Psoas muscle (tissue), 8 donors: ENCODE measurements around the gene CAMK1D. TPM values are rescaled to one million over a fixed set of nuclear protein-coding genes. Genes with fewer than 3 reads are reported as not detected.
A peak's percentile ranks its signal among the peaks of the same experiment; 100 is the strongest.

Source experiments
- ATAC-seq, 4 donors: fragments of 200-7000 bp; cut with Tn5 transposase; one replicate each; pipeline ENCODE4 v1.9.1; 2020; ENCODE audit warnings: moderate library complexity in 3 of 4, mild to moderate bottlenecking in 2 of 4
- DNase-seq, 2 donors: peaks; one replicate each; pipeline ENCODE4 v3.0.0-alpha.2; 2020
- H3K27ac ChIP-seq: fragments of 200-600 bp; one replicate; pipeline ENCODE4 v1.8.0; 2022
- H3K27me3 ChIP-seq, 3 donors: fragments of 200-600 bp in 1 of 3; one replicate each; pipeline versions ENCODE4 v1.6.1 to v1.8.0; 2013 to 2022; ENCODE audit warnings: low read length in 2 of 3, mild to moderate bottlenecking in 2 of 3, moderate library complexity in 1 of 3; ENCODE audit not compliant: insufficient read depth in 3 of 3
- H3K36me3 ChIP-seq, 2 donors: fragments of 200-600 bp in 1 of 2; one replicate each; pipeline versions ENCODE4 v1.6.1 to v1.8.0; 2013 to 2022; ENCODE audit warnings: low read depth in 1 of 2, mild to moderate bottlenecking in 1 of 2, moderate library complexity in 1 of 2; ENCODE audit not compliant: insufficient read depth in 1 of 2
- H3K4me1 ChIP-seq: fragments of 200-600 bp; one replicate; pipeline ENCODE4 v1.8.0; 2022
- H3K4me3 ChIP-seq: fragments of 200-600 bp; one replicate; pipeline ENCODE4 v1.8.0; 2022; ENCODE audit warnings: mild to moderate bottlenecking
- H3K9me3 ChIP-seq: fragments of 200-600 bp; one replicate; pipeline ENCODE4 v1.8.0; 2022
- WGBS, 3 donors: extraction: QIAGEN DNeasy Blood & Tissue Kit; methylation state at CpG; one replicate each; pipeline versions ENCODE4 v1.1.6 to v1.1.7; 2013; 5-methylcytosine and 5-hydroxymethylcytosine counted together
- intact Hi-C, 2 donors: fragments of 100-400 bp; cut with DNase I; formaldehyde crosslinking; loops; one replicate each; pipeline versions ENCODE4 v1.11.0 to v1.14.2; 2022
- polyA plus RNA-seq, 3 donors: library from polyadenylated mRNA; stranded (reverse); fragments of 200-250 nt; gene quantifications; one replicate each; pipeline ENCODE4 v1.2.3, GENCODE V29; 2013
- total RNA-seq, 4 donors: library from RNA; stranded (reverse); fragmentation: NEBNext Ultra II Directional in 2 of 4; extraction: Animal tissue kit (Norgen Biotek cat#: 25700) in 2 of 4; gene quantifications; one replicate each; pipeline versions ENCODE4 v1.2.1 to v1.2.4, GENCODE V29; 2021 to 2023
- TF ChIP-seq, protein P1 (sequence below): fragments of 200-600 bp; IDR thresholded peaks from one replicate; pipeline ENCODE4 v1.8.0; 2022; ENCODE audit warnings: antibody characterized with exemption
- donor health status: healthy with polysubstance abuse.
- donor health status: DM: no; HTN: no; CAD: no; lungs with moderate emphysema.
- donor health status: Bipolar disorder and iron deficiency.
- donor health status: healthy.
- donor health status: DM: yes; HTN: yes; CAD: no.
- donor health status: DM: no; HTN: no; CAD: no.
- donor health status: DM: no; HTN: no; CAD: no.
- donor health status: DM: yes; HTN: yes; CAD: no.

The CAMK1D gene
- total and polyA plus RNA-seq, 7 donors: 0.39 to 1.8 (median 0.53) TPM

DNA sequence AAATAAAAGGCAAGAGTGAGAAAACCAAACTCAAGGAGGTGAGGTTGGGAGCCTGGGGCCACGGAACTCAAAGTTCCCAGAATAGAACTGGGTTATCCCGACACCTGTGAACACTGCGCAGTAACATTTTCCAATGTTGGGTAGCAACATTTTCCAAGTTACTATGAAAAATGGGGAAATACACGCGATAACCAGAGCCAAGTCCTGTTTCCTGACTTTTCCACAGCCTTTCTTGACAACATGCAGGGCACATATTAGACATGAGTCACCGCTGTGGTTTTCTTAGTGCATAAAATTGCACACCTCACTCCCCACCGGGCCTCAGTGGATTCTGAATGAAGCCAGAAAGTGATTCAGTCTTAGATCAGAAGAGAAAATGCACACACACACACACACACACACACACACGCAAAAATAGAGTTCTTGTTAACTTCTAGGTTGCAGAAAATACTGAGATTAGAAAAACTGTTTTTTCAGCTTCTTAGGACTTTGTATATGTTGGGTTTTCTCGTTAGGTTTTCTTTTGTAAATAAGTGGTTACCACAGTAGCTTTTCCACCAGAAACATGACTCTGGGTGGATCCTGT is 70.0 kb downstream of the CAMK1D start:
- Histone ChIP-seq H3K9me3 (no peaks in the 10 kb centered on the region), H3K4me1 (no peaks in the 10 kb centered on the region), H3K27ac (no peak overlapping the region), H3K4me3 (no peak overlapping the region), H3K36me3 (no peaks in the 10 kb centered on the region), H3K27me3 (no peaks in the 10 kb centered on the region)
- ATAC-seq (peak in 3 of 4 donors; percentile 50 to 76 (median 57)), DNase-seq (peak; percentile 57 to 65)
- intact Hi-C loops: no loop called here
- 56 to 59% (median 58%) methylated on average over 9 of the region's 9 CpGs for WGBS, 3 donors
- TF ChIP-seq, protein P1, sequence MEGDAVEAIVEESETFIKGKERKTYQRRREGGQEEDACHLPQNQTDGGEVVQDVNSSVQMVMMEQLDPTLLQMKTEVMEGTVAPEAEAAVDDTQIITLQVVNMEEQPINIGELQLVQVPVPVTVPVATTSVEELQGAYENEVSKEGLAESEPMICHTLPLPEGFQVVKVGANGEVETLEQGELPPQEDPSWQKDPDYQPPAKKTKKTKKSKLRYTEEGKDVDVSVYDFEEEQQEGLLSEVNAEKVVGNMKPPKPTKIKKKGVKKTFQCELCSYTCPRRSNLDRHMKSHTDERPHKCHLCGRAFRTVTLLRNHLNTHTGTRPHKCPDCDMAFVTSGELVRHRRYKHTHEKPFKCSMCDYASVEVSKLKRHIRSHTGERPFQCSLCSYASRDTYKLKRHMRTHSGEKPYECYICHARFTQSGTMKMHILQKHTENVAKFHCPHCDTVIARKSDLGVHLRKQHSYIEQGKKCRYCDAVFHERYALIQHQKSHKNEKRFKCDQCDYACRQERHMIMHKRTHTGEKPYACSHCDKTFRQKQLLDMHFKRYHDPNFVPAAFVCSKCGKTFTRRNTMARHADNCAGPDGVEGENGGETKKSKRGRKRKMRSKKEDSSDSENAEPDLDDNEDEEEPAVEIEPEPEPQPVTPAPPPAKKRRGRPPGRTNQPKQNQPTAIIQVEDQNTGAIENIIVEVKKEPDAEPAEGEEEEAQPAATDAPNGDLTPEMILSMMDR: no peak

DNA sequence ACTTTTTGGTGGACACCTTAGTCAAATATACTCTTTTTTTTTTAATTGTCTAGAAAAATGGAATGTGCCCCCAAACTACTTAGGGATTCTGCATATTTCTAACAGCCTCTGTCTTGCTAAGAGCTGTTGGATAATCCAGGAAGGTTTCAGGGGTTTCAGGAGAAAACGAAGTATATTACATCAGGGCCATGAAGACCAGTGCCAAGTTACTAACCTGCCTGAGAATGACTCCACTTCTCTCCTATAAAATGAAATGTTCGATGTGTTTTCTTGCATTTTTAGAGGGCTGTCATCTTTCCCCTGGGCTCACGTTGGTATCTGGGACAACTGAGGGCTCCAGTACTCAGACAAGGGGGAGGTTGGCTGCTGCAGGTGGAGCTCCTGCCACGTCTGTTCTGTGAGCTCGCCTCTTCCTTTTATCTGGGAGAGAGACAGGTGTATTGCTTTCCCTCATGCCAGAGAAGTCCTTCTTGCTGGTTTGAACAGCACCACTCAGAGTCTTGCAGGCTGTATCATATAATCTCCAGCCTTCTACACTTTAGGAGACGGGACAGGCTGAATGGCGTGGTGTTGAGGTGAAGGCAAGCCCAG is 71.3 kb downstream of the CAMK1D start:
- no peaks in the 10 kb centered on the region for H3K4me1 ChIP-seq
- H3K4me3 ChIP-seq: no peak overlapping the region
- DNase-seq (no peak), ATAC-seq (no peak)
- TF ChIP-seq, protein P1: no peak
- H3K27ac ChIP-seq: no peak overlapping the region
- 78 to 86% (median 82%) methylated on average over 7 of the region's 7 CpGs for WGBS, 3 donors
- no peaks in the 10 kb centered on the region for H3K9me3 ChIP-seq
- no peaks in the 10 kb centered on the region for H3K27me3 ChIP-seq
- intact Hi-C loops: no loop called here
- no peaks in the 10 kb centered on the region for H3K36me3 ChIP-seq

DNA sequence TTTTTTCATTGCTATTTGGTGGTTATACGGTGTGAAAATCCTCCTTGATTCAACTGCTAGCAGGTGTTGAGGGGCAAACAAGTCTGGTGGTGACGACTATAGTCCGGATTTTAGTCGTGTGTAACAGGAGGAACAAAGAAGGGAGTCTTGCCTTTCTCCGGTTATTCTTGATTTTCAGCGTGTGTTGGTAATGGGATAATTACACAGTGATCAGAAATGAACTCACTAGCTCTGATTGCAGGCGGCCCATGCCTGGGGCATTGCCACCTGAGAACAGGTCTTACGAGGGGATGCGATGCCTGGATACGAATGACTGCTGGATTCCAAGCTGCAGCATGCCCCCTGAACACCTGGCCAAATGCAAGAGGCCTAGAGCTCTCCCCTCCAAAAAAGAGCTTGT is 72.8 kb downstream of the CAMK1D start:
- H3K27ac ChIP-seq: no peak overlapping the region
- WGBS, 3 donors: 72 to 87% (median 75%) methylated on average over 10 of the region's 10 CpGs
- intact Hi-C loops: no loop called here
- no peaks in the 10 kb centered on the region for H3K36me3 ChIP-seq
- ATAC-seq: no peak
- no peak overlapping the region for H3K4me3 ChIP-seq
- TF ChIP-seq, protein P1: no peak
- no peak for DNase-seq
- no peaks in the 10 kb centered on the region for H3K4me1 ChIP-seq
- H3K27me3 ChIP-seq: no peaks in the 10 kb centered on the region
- H3K9me3 ChIP-seq: no peaks in the 10 kb centered on the region

DNA sequence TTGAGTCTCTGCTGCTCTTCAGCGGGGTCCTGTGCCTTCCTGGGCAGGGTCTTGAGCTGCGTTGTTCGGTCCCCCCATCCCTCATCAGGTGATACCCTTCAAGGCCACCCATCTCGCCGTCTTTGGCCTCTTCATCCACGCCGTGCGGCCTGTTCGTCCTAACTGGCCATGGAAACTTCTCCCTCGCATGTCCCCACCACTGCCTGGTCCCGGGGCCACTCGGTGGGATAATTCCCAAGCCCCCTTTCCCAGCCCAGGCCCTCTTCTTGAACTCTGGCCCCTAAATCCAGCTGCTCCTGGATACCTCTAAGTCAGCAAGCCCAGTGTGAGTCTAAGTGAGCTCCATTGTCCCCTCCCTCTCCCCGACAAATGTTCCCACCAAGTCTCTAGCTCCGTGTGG is 74.5 kb downstream of the CAMK1D start:
- Histone ChIP-seq H3K4me1 (no peaks in the 10 kb centered on the region), H3K36me3 (no peaks in the 10 kb centered on the region), H3K27me3 (peaks cover 0 to 2% (median 0%) of the 10 kb centered on the region in 3 donors), H3K4me3 (no peak overlapping the region), H3K27ac (no peak overlapping the region), H3K9me3 (no peaks in the 10 kb centered on the region)
- DNase-seq: no peak
- no peak for ATAC-seq
- TF ChIP-seq, protein P1: no peak
- intact Hi-C loops: no loop called here
- 90 to 93% (median 91%) methylated on average over 14 of the region's 14 CpGs for WGBS, 3 donors

DNA sequence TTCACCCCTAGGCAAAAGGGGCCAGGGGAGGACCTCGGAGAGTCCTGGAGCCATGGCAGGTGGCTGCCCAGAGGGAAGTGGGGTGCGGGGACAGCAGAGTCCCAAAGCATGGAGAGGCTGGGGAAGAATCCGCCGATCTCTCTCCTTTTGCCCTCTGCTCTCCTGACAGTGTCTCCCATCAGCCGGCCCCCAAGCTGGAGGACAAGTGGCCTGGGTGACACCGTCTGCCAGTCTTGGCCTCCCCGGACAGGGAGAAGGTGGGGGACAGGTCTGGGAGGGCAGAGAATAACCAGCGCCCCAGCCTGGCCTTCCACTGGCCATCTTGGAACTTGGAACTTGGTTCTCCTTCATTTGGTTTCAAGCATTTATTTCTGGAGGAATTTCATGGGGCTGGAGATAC is 77.9 kb downstream of the CAMK1D start:
- Histone ChIP-seq H3K4me3 (no peak overlapping the region), H3K9me3 (no peaks in the 10 kb centered on the region), H3K4me1 (no peaks in the 10 kb centered on the region), H3K36me3 (no peaks in the 10 kb centered on the region), H3K27me3 (peaks cover 0 to 6% (median 0%) of the 10 kb centered on the region in 3 donors), H3K27ac (no peak overlapping the region)
- intact Hi-C loops: no loop called here
- WGBS, 3 donors: 87 to 91% (median 90%) methylated on average over 5 to 8 of the region's 8 CpGs
- no peak for ATAC-seq
- TF ChIP-seq, protein P1: no peak
- DNase-seq: no peak
